GM10248 (cell line): Measurements from ENCODE around the gene DCDC2C.

ENCODE experiments used
- CTCF ChIA-PET: fragments of 300-600 bp; sonication (Branson Sonifier 250); formaldehyde crosslinking; extraction: SDS; loops from one replicate; lab custom pipeline; 2021; ENCODE audit warnings: antibody characterized with exemption; lab: Yijun Ruan, JAX
- POLR2A ChIA-PET: fragments of 350-650 bp; sonication (Branson Sonifier 250); formaldehyde crosslinking; extraction: SDS; loops from one replicate; lab custom pipeline; 2020; ENCODE audit warnings: antibody characterized with exemption; lab: Yijun Ruan, JAX
- DNase-seq: peaks from one replicate; pipeline ENCODE4 v3.0.0; 2012; ENCODE audit errors: extremely low spot score
- CTCF ChIP-seq: IDR thresholded peaks from 2 replicates; pipeline ENCODE4 v1.5.1; 2012; ENCODE audit warnings: mild to moderate bottlenecking, low read depth; ENCODE audit errors: extremely low read depth, missing control alignments, control extremely low read depth

Gene DCDC2C

GRCh38 chr2:3847397-3848052 lies 144.2 kb downstream of the DCDC2C start:
- ChIA-PET CTCF (no interaction called here), POLR2A (interaction anchor here (0.6 kb wide), 1 partner anchor 1477 kb away, joined by 8 read pairs; no protein-coding TSS in a partner anchor)
- DNase-seq, result no peak
- TF ChIP-seq CTCF, result no peak

GRCh38 chr2:3848776-3849175 lies 145.4 kb downstream of the DCDC2C start:
- ChIA-PET CTCF (no interaction called here), POLR2A (no interaction called here)
- no peak for DNase-seq
- TF ChIP-seq CTCF, result no peak

GRCh38 chr2:3849213-3849612 lies 145.8 kb downstream of the DCDC2C start:
- POLR2A ChIA-PET, result no interaction called here
- CTCF ChIA-PET, result no interaction called here
- no peak for DNase-seq
- no peak for TF ChIP-seq CTCF

- ChIA-PET POLR2A (no interaction called here), CTCF (interaction anchor here (1.0 kb wide), 1 partner anchor 21 kb away, joined by 3 read pairs; no protein-coding TSS in a partner anchor)
- no peak for DNase-seq
- TF ChIP-seq CTCF, result no peak
These were observed 154.2 kb downstream of the DCDC2C start for GRCh38 chr2:3857576-3857975.

- ChIA-PET CTCF (no interaction called here), POLR2A (no interaction called here)
- TF ChIP-seq CTCF, result no peak
- no peak for DNase-seq
These were observed 161.8 kb downstream of the DCDC2C start for GRCh38 chr2:3864943-3865865.

- ChIA-PET CTCF (no interaction called here), POLR2A (no interaction called here)
- DNase-seq, result no peak
- no peak for TF ChIP-seq CTCF
These were observed 164.1 kb downstream of the DCDC2C start for GRCh38 chr2:3867469-3867868.
